H1 (cell line): Measurements from ENCODE around the gene PRKRIP1. TPM values are rescaled to one million over a fixed set of nuclear protein-coding genes. Genes with fewer than 3 reads are reported as not detected.

ENCODE experiments used
- CTCF ChIA-PET: fragments of 300-600 bp; sonication (Branson Sonifier 250); formaldehyde crosslinking; loops from one replicate; lab custom pipeline; 2021; ENCODE audit not compliant: partially characterized antibody; lab: Charles Lee
- POLR2A ChIA-PET: fragments of 300-600 bp; sonication (Branson Sonifier 250); formaldehyde crosslinking; loops from one replicate; lab custom pipeline; 2021; ENCODE audit warnings: inconsistent platforms; ENCODE audit not compliant: partially characterized antibody; lab: Charles Lee
- DNase-seq, 2 experiments: peaks; one replicate each; pipeline versions ENCODE4 v3.0.0 to v3.0.0-alpha.2; 2010 to 2022; ENCODE audit warnings: low spot score in 2 of 2, low read depth in 1 of 2, mixed read lengths in 1 of 2
- FAIRE-seq: peaks from 2 replicates; lab custom pipeline; 2011; peaks lifted over from hg19 to GRCh38; lab: Jason Lieb, UNC
- H2AFZ ChIP-seq: 2 replicates; pipeline ENCODE4 v1.8.1; 2012; ENCODE audit warnings: low read length, inconsistent platforms
- H2AK5ac ChIP-seq: 2 replicates; pipeline ENCODE4 v1.6.1; 2013; ENCODE audit warnings: low read depth, low read length
- H2BK120ac ChIP-seq: replicated peaks from 2 replicates; pipeline ENCODE3; 2013; ENCODE audit warnings: low read depth, low read length, inconsistent platforms
- H2BK12ac ChIP-seq: 2 replicates; pipeline ENCODE4 v1.6.1; 2013; ENCODE audit warnings: low read depth, low read length
- H2BK15ac ChIP-seq: 2 replicates; pipeline ENCODE4 v1.6.1; 2013; ENCODE audit warnings: low read length
- H2BK20ac ChIP-seq: 2 replicates; pipeline ENCODE4 v1.6.1; 2013; ENCODE audit warnings: low read length
- H2BK5ac ChIP-seq: 2 replicates; pipeline ENCODE4 v1.6.1; 2013; ENCODE audit warnings: low read depth, low read length
- H3K14ac ChIP-seq: 2 replicates; pipeline ENCODE4 v1.6.1; 2013; ENCODE audit warnings: inconsistent platforms; ENCODE audit not compliant: insufficient read length
- H3K18ac ChIP-seq: 2 replicates; pipeline ENCODE4 v1.6.1; 2013; ENCODE audit warnings: low read length; ENCODE audit errors: extremely low read depth
- H3K23ac ChIP-seq: 2 replicates; pipeline ENCODE4 v1.6.1; 2013; ENCODE audit warnings: inconsistent platforms; ENCODE audit not compliant: insufficient read length
- H3K23me2 ChIP-seq: 2 replicates; pipeline ENCODE4 v1.6.1; 2013; ENCODE audit warnings: low read depth, low read length
- H3K27ac ChIP-seq: 2 replicates; pipeline ENCODE4 v1.6.1; 2011; ENCODE audit warnings: low read depth, low read length, inconsistent platforms
- H3K27me3 ChIP-seq, 4 experiments: replicated peaks in 1 of 4; 1 replicate in 1 of 4; 2 replicates in 3 of 4; pipeline versions ENCODE4 v1.6.1 to v1.8.1; 2011 to 2013; ENCODE audit warnings: low read length in 3 of 4, mild to moderate bottlenecking in 3 of 4, inconsistent platforms in 2 of 4, mixed read lengths in 2 of 4, moderate library complexity in 1 of 4; ENCODE audit not compliant: control insufficient read depth in 3 of 4, insufficient read depth in 3 of 4; ENCODE audit errors: extremely low read depth in 1 of 4
- H3K36me3 ChIP-seq, 4 experiments: 2 replicates each; pipeline versions ENCODE4 v1.6.1 to v1.8.1; 2011 to 2013; ENCODE audit warnings: mild to moderate bottlenecking in 4 of 4, low read length in 3 of 4, moderate library complexity in 2 of 4, control low read depth in 1 of 4, inconsistent platforms in 1 of 4; ENCODE audit not compliant: insufficient read depth in 4 of 4, control insufficient read depth in 2 of 4
- H3K4ac ChIP-seq: replicated peaks from 2 replicates; pipeline ENCODE3; 2013; ENCODE audit warnings: low read length, low read depth, mixed read lengths, inconsistent platforms; ENCODE audit not compliant: insufficient read length
- H3K4me1 ChIP-seq, 4 experiments: replicated peaks in 1 of 4; 1 replicate in 1 of 4; 2 replicates in 3 of 4; pipeline versions ENCODE4 v1.6.1 to v1.8.1; 2011 to 2013; ENCODE audit warnings: low read length in 3 of 4, inconsistent platforms in 2 of 4, mixed read lengths in 1 of 4; ENCODE audit not compliant: insufficient read depth in 4 of 4, control insufficient read depth in 3 of 4
- H3K4me2 ChIP-seq, 2 experiments: 2 replicates each; pipeline versions ENCODE4 v1.6.1 to v1.8.1; 2011 to 2013; ENCODE audit warnings: low read depth in 2 of 2, low read length in 2 of 2, control low read depth in 1 of 2, inconsistent platforms in 1 of 2, mild to moderate bottlenecking in 1 of 2; ENCODE audit not compliant: insufficient read depth in 1 of 2
- H3K4me3 ChIP-seq, 4 experiments: fragments of 200-600, 300-600 bp in 1 of 4; sonication (generic), shearing (Covaris generic), sonication (Bioruptor Twin) in 1 of 4; 2 replicates each; pipeline versions ENCODE4 v1.5.1 to v1.8.1; 2011 to 2016; ENCODE audit warnings: low read length in 4 of 4, low read depth in 3 of 4, control low read depth in 2 of 4, inconsistent platforms in 2 of 4, mild to moderate bottlenecking in 2 of 4, mixed read lengths in 1 of 4, moderate library complexity in 1 of 4; ENCODE audit not compliant: insufficient read depth in 2 of 4; ENCODE audit errors: extremely low read depth in 1 of 4
- H3K56ac ChIP-seq: replicated peaks from 2 replicates; pipeline ENCODE3; 2013; ENCODE audit warnings: low read depth, mild to moderate bottlenecking, mixed read lengths, low read length, inconsistent platforms; ENCODE audit not compliant: insufficient read length
- H3K79me1 ChIP-seq: 2 replicates; pipeline ENCODE4 v1.6.1; 2013; ENCODE audit warnings: low read depth, low read length, control low read depth
- H3K79me2 ChIP-seq, 2 experiments: 2 replicates each; pipeline versions ENCODE4 v1.6.1 to v1.8.1; 2012 to 2013; ENCODE audit warnings: low read length in 2 of 2, mild to moderate bottlenecking in 2 of 2, inconsistent platforms in 1 of 2; ENCODE audit not compliant: insufficient read depth in 2 of 2, control insufficient read depth in 1 of 2
- H3K9ac ChIP-seq, 4 experiments: replicated peaks in 1 of 4; 1 replicate in 1 of 4; 2 replicates in 3 of 4; pipeline versions ENCODE4 v1.6.1 to v1.8.1; 2011 to 2013; ENCODE audit warnings: low read depth in 3 of 4, low read length in 3 of 4, control low read depth in 2 of 4, mild to moderate bottlenecking in 2 of 4, moderate library complexity in 2 of 4, inconsistent platforms in 1 of 4; ENCODE audit errors: extremely low read depth in 1 of 4
- H3K9me3 ChIP-seq, 2 experiments: 2 replicates each; pipeline versions ENCODE4 v1.6.1 to v1.8.1; 2012 to 2013; ENCODE audit warnings: mild to moderate bottlenecking in 2 of 2, moderate library complexity in 2 of 2, control low read depth in 1 of 2, inconsistent platforms in 1 of 2, low read depth in 1 of 2, low read length in 1 of 2, mixed read lengths in 1 of 2; ENCODE audit not compliant: insufficient read depth in 2 of 2
- H4K20me1 ChIP-seq, 2 experiments: replicated peaks in 1 of 2; 2 replicates each; pipeline versions ENCODE3 to v1.8.1; 2011 to 2013; ENCODE audit warnings: inconsistent platforms in 2 of 2, low read length in 2 of 2, mild to moderate bottlenecking in 1 of 2; ENCODE audit not compliant: insufficient read depth in 2 of 2, control insufficient read depth in 1 of 2
- H4K5ac ChIP-seq: 2 replicates; pipeline ENCODE4 v1.6.1; 2013; ENCODE audit warnings: low read length, low read depth, mixed read lengths, inconsistent platforms; ENCODE audit not compliant: insufficient read length
- H4K8ac ChIP-seq: 2 replicates; pipeline ENCODE4 v1.8.0; 2013; ENCODE audit warnings: mild to moderate bottlenecking, moderate library complexity, low read length, inconsistent platforms; ENCODE audit not compliant: insufficient read depth; ENCODE audit errors: extremely low read depth
- H4K91ac ChIP-seq: replicated peaks from 2 replicates; pipeline ENCODE3; 2013; ENCODE audit warnings: low read length, mixed read lengths, inconsistent platforms; ENCODE audit not compliant: insufficient read length
- FOSL1 ChIP-seq: IDR thresholded peaks from 2 replicates; pipeline ENCODE4 v1.6.1; 2011; ENCODE audit warnings: mild to moderate bottlenecking, low read depth, low read length, moderate library complexity; ENCODE audit not compliant: insufficient read depth
- GABPA ChIP-seq: IDR thresholded peaks from 2 replicates; pipeline ENCODE4 v1.6.1; 2011; ENCODE audit warnings: mild to moderate bottlenecking, low read length, moderate library complexity, borderline replicate concordance; ENCODE audit not compliant: insufficient read depth
- GTF2F1 ChIP-seq: IDR thresholded peaks from 2 replicates; pipeline ENCODE4 v1.6.1; 2012; ENCODE audit warnings: low read depth, low read length, improper control_type of control experiment, borderline replicate concordance
- KDM4A ChIP-seq: IDR thresholded peaks from one replicate; pipeline ENCODE4 v1.7.1; 2012; ENCODE audit warnings: low read depth, mild to moderate bottlenecking, moderate library complexity, low read length, inconsistent platforms; ENCODE audit not compliant: severe bottlenecking
- POLR2A ChIP-seq, 2 experiments: IDR thresholded peaks; 1 replicate in 1 of 2; 2 replicates in 1 of 2; pipeline ENCODE4 v1.6.1; 2011; ENCODE audit warnings: low read depth in 2 of 2, low read length in 2 of 2, mild to moderate bottlenecking in 2 of 2; ENCODE audit errors: control extremely low read depth in 1 of 2
- RXRA ChIP-seq: IDR thresholded peaks from 2 replicates; pipeline ENCODE4 v1.6.1; 2011; ENCODE audit warnings: low read depth, mild to moderate bottlenecking, low read length, moderate library complexity; ENCODE audit not compliant: insufficient read depth
- SAP30 ChIP-seq: fragments of 300-600 bp; sonication (generic); IDR thresholded peaks from 2 replicates; pipeline ENCODE4 v1.7.1; 2012; ENCODE audit warnings: low read length, moderate library complexity, mild to moderate bottlenecking, inconsistent platforms; ENCODE audit not compliant: insufficient read depth, insufficient replicate concordance
- SP1 ChIP-seq: IDR thresholded peaks from 2 replicates; pipeline ENCODE4 v1.6.1; 2011; ENCODE audit warnings: low read depth, low read length
- SUZ12 ChIP-seq: fragments of 200-600 bp; sonication (generic); IDR thresholded peaks from 2 replicates; pipeline ENCODE4 v1.6.1; 2012; ENCODE audit warnings: mild to moderate bottlenecking, inconsistent platforms, low read length, moderate library complexity, mixed read lengths
- WGBS, 2 experiments: shearing (Covaris generic) in 1 of 2; methylation state at CpG; one replicate each; pipeline versions ENCODE4 v1.1.6 to v1.1.7; 2013 to 2015; ENCODE audit warnings: low lambda C conversion rate in 2 of 2, mixed read lengths in 2 of 2, inconsistent platforms in 1 of 2, low coverage in 1 of 2, missing lambda C conversion rate in 1 of 2; ENCODE audit not compliant: insufficient replicate concordance in 2 of 2, insufficient coverage in 1 of 2, insufficient read length in 1 of 2; ENCODE audit errors: extremely low coverage in 1 of 2, missing lambda C conversion rate in 1 of 2; 5-methylcytosine and 5-hydroxymethylcytosine counted together
- polyA plus RNA-seq, 7 experiments: library from polyadenylated mRNA; depleted of rRNA in 3 of 7; stranded (reverse) in 5 of 7; unstranded in 2 of 7; fragments of >200 nt in 5 of 7; fragments of 200-250 nt in 2 of 7; gene quantifications; 1 replicate in 5 of 7; 2 replicates in 1 of 7; 4 replicates in 1 of 7; pipeline versions ENCODE4 v1.2.1 to v1.2.3, GENCODE V29; 2011 to 2013; ENCODE audit warnings: missing spikeins in 2 of 7, mixed read lengths in 2 of 7
- total RNA-seq: library from RNA; stranded (reverse); fragmentation: NEBNext Ultra II Directional; extraction: Animal tissue kit (Norgen Biotek cat#: 25700); gene quantifications from 2 replicates; pipeline ENCODE4 v1.2.1, GENCODE V29; 2021

Gene PRKRIP1
- total and polyA plus RNA-seq, 2 of the 8 experiments (the other 6 are each of a cell fraction or from before 2014, with no cell fraction given) = 11.1 to 22.0 TPM

GRCh38 chr7:102407910-102408309 lies 11.7 kb downstream of the PRKRIP1 start:
- Histone ChIP-seq H3K23ac (no peak overlapping the region), H3K79me1 (no peaks in the 10 kb centered on the region; the same call in none of the 2 replicates), H3K9me3 (peaks cover 0 to 3% of the 10 kb centered on the region in 2 experiments; a peak in 1 of 4 replicates), H2BK5ac (no peak overlapping the region), H3K4me1 (no peaks in the 10 kb centered on the region), H2BK15ac (no peak overlapping the region), H2AK5ac (no peak overlapping the region), H3K4me2 (no peak overlapping the region), H3K56ac (no peak overlapping the region), H4K20me1 (peaks cover 0 to 12% of the 10 kb centered on the region in 2 experiments), H3K18ac (no peak overlapping the region), H3K4me3 (no peak overlapping the region), H2AFZ (no peak overlapping the region), H3K14ac (no peak overlapping the region), H3K79me2 (no peaks in the 10 kb centered on the region; a peak in 1 of 4 replicates), H4K91ac (no peak overlapping the region), H4K5ac (no peak overlapping the region), H4K8ac (no peak overlapping the region), H3K4ac (no peak overlapping the region), H3K27me3 (no peaks in the 10 kb centered on the region), H3K36me3 (peaks cover 21 to 60% (median 43%) of the 10 kb centered on the region in 4 experiments), H3K9ac (no peak overlapping the region), H2BK120ac (no peak overlapping the region), H3K23me2 (no peaks in the 10 kb centered on the region), H3K27ac (no peak overlapping the region), H2BK12ac (no peak overlapping the region), H2BK20ac (no peak overlapping the region)
- DNase-seq (no peak), FAIRE-seq (no peak)
- WGBS, 2 experiments = 93% methylated on average over 6 of the region's 6 CpGs; no CpG with 5 or more reads in 1 of the 2 experiments
- ChIA-PET POLR2A (interaction anchor here (1.0 kb wide), 1 partner anchor 12 kb away, joined by 6 read pairs; the partner anchor contains the start of gene PRKRIP1), CTCF (interaction anchor here (0.9 to 1.1 kb wide), 2 partner anchors 31 to 45 kb away, joined by 3 read pairs; no protein-coding TSS in a partner anchor)
- TF ChIP-seq RXRA = no peak
- TF ChIP-seq SP1 = no peak
- TF ChIP-seq POLR2A (IDR thresholded peaks at IDR 0.05; ENCODE audit: control extremely low read depth in 1 of 2, low read depth in 2 of 2, low read length in 2 of 2) = no peak
- TF ChIP-seq KDM4A = no peak
- TF ChIP-seq SUZ12 = no peak
- TF ChIP-seq GTF2F1 = no peak
- no peak for TF ChIP-seq SAP30
- TF ChIP-seq GABPA = no peak
- no peak for TF ChIP-seq FOSL1
